Lower leg skin (tissue), 4 donors: ENCODE data around the gene GLRB. TPM values are rescaled to one million over a fixed set of nuclear protein-coding genes. Genes with fewer than 3 reads are reported as not detected.

ENCODE experiments used
- DNase-seq, 2 donors: peaks; one replicate each; pipeline ENCODE4 v3.0.0-alpha.2; 2019; ENCODE audit warnings: low spot score in 2 of 2
- H3K4me3 ChIP-seq: fragments of 200-600 bp; sonication (generic); 2 replicates; pipeline ENCODE4 v1.5.1; 2017; ENCODE audit warnings: mild to moderate bottlenecking, low read depth; ENCODE audit not compliant: poor library complexity, severe bottlenecking
- POLR2A ChIP-seq, 2 donors: fragments of 450-650 bp; IDR thresholded peaks; one replicate each; pipeline ENCODE4 v1.6.1; 2016 to 2017; ENCODE audit warnings: antibody characterized with exemption in 2 of 2, mild to moderate bottlenecking in 1 of 2, moderate library complexity in 1 of 2
- WGBS, 2 donors: methylation state at CpG; one replicate each; pipeline ENCODE4 v1.1.5; 2018; 5-methylcytosine and 5-hydroxymethylcytosine counted together
- intact Hi-C: fragments of 100-400 bp; cut with DNase I; formaldehyde crosslinking; loops from one replicate; pipeline ENCODE4 v1.15.0; 2023; ENCODE audit warnings: low total_unique reads
- total RNA-seq, 4 donors: library from RNA; depleted of rRNA; stranded (reverse); fragments of >200 nt; gene quantifications; one replicate each; pipeline ENCODE4 v1.1.0, GENCODE V29; 2016
- TF ChIP-seq, protein P1 (sequence below), 3 donors: fragments of 450-650 bp; IDR thresholded peaks; one replicate each; pipeline ENCODE4 v1.5.1; 2016; ENCODE audit warnings: antibody characterized with exemption in 3 of 3, mild to moderate bottlenecking in 3 of 3, moderate library complexity in 2 of 3

The GLRB gene
- total RNA-seq, 4 donors from 2014 or later = 1.3 to 2.2 (median 1.9) TPM

DNA sequence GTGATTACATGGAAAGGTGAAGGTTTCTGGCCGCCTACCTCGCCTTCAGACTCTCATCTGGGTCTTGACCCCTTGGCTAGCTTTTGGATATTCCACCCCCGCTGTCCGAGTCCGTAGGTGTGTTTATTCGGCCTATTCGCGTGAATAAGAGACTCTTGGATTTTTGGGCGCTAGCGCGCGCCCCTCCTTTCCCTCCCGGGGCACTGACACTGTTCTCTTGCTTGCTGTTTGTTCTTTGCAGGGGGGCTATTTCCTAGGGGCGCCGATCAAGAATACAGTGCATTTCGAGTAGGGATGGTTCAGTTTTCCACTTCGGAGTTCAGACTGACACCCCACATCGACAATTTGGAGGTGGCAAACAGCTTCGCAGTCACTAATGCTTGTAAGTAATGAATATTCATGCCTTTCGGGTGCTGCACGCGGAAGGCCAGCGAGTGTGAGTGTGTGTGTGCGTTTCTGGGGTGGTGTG, 145.5 kb downstream of the GLRB start:
- TF ChIP-seq, protein P1, sequence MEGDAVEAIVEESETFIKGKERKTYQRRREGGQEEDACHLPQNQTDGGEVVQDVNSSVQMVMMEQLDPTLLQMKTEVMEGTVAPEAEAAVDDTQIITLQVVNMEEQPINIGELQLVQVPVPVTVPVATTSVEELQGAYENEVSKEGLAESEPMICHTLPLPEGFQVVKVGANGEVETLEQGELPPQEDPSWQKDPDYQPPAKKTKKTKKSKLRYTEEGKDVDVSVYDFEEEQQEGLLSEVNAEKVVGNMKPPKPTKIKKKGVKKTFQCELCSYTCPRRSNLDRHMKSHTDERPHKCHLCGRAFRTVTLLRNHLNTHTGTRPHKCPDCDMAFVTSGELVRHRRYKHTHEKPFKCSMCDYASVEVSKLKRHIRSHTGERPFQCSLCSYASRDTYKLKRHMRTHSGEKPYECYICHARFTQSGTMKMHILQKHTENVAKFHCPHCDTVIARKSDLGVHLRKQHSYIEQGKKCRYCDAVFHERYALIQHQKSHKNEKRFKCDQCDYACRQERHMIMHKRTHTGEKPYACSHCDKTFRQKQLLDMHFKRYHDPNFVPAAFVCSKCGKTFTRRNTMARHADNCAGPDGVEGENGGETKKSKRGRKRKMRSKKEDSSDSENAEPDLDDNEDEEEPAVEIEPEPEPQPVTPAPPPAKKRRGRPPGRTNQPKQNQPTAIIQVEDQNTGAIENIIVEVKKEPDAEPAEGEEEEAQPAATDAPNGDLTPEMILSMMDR (IDR thresholded peaks at IDR 0.05) = no peak
- no peak for TF ChIP-seq POLR2A (IDR thresholded peaks at IDR 0.05)
- no peak for DNase-seq
- WGBS, 2 donors = 6% methylated on average over 24 of the region's 24 CpGs
- no peak overlapping the region for H3K4me3 ChIP-seq
- intact Hi-C loops = no loop called here

Other genes with a start within 250 kb of the GLRB start
- 10 to 100 TPM; 18.9 to 24.4 (median 21.0) TPM for gene PDGFC, start 104.4 kb upstream of the GLRB start, total RNA-seq
- gene GRIA2, start 144.6 kb downstream of the GLRB start, total RNA-seq = 1 to 10 TPM in 3 of 4 donors, under 1 TPM in 1; 0.30 to 3.9 (median 2.5) TPM